Measurements from ENCODE around the gene GFRA4.
"Not testable (repeated sequence)": the region's sequence is repeated elsewhere in the genome, so short reads cannot be mapped to it uniquely, and the experiment has no call there.

GFRA4 gene

DNA sequence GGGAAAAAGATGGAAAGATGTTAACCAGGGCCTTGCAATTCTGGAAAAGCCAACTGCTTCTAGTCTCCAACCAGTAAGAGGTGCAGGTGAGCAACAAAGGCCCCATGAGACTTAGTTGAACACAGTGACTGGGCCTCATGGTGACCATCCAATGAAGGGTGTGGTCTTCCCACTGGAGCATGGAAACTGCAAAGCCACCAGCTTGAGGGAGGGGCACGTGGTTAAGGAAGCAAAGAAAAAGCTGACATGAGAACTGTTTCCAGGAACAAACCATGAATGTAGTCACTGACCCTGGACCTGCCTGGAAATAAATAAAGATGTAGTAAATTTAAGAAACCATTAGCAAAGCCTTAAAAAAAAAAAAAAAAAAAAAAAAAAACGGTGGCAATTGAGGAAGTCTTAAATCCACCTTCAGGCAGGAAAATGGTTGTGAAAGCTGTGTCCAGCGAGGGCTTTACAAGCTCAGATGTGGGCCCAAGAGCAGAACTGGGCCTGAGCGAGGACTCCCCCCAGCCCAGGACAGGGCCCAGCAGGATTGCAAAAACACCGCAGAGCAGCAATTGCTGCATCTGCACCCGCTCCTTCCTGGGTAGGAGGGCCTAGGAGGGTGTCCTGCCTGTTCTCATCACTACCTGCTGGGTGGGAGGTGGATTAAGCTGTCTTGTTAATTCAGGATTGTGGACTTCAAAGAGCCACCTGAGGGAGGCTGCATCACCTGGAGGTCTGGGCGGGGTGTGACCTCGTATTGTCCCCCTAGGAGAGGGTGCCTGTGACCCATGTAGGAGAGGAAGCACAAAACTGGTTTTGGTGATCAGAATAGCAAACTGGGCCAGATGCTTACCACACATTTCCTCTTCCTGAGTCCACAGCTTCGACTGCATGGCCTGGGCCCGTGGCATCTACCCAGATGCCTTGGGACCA is 10.3 kb downstream of the GFRA4 start:
- peak; percentile 26 to 71 for DNase-seq

GRCh38 chr20:3652221-3652620 is 11.0 kb downstream of the GFRA4 start:
- DNase-seq: peak; percentile 19 to 35

- peak; percentile 54 to 81 for DNase-seq
These were observed 11.8 kb downstream of the GFRA4 start for GRCh38 chr20:3651204-3651962.

DNA sequence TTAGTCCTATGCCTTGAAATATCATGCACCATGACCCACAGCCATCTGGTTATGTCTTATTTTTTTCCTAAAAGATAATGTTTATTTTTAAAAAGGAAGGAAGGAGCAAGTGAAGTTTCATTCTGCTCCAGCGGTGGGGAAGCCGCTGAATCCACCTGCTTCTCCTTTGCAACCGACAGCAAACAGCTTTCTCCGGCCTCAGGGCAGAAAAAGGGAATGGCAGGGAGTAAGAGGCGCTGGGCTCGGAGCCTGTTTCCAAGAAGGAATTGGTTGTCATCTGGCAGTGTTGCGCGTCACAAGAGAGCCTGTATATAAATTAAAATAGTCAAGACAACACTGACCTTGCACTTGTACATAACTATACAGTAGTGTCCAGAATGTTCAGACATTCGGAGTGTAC is 14.2 kb downstream of the GFRA4 start:
- DNase-seq: peak; percentile 36 to 69

- DNase-seq: no peak
These were observed 15.7 kb downstream of the GFRA4 start for GRCh38 chr20:3647473-3647872.

GRCh38 chr20:3646651-3647050 is 16.5 kb downstream of the GFRA4 start:
- DNase-seq: peak in 1 of 2 experiments; percentile 37

- DNase-seq: no peak
These were observed 17.1 kb downstream of the GFRA4 start for GRCh38 chr20:3646067-3646440.

DNA sequence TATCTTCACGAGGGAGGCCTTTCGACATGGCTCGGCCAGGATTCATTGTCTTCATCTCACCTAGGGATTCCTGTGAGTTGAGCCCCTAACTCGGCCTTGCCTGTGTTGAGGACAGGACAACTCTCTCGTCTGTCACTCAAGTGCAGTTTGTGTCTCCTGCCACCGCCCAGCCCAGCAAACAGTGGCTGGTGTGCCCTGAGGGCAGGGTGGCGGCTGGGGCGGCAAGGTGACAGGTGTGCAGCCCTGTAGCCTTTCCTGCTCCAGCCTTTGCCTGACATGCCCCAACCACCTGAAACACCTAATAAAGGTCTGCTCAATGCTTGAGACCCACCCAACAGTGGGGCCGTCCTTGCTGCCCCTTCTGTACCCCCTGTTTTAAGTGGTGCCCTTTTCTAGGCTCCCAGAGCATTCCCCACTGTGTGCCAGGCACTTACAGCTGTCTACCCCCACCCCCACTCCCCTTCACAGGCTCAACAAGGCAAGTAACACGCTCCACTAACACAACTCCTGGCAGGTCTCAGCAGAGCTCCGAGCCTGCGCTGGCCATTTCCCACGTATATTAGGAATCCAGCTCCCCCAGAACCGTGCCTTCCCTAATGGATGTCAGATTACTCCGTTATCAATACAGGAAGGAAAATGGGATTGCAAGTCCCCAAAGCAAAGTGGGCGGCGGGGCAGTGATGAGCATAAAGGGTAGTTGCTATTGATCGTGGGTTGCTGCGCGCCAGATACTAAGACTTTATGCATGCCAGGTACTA is 17.7 kb downstream of the GFRA4 start:
- DNase-seq: peak in 1 of 2 experiments; percentile 54

DNA sequence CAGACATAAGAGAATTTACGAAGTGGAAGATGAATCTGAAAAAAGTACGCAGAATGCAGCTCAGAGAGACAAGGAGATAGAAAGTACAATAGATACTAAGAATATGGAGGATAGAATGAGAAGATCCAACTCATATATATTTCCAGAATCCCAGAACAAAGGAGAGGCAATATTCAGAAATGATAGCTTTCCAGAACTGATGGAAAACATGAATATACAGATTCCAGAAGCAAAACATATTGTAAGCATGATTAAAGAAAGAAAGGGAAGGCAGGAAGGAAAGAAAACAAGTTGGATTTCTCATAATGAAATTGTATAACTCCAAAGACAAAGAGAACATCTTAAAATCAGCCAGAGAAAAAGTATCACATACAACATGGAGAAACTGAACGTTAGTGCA is 22.9 kb downstream of the GFRA4 start:
- DNase-seq: no peak

DNA sequence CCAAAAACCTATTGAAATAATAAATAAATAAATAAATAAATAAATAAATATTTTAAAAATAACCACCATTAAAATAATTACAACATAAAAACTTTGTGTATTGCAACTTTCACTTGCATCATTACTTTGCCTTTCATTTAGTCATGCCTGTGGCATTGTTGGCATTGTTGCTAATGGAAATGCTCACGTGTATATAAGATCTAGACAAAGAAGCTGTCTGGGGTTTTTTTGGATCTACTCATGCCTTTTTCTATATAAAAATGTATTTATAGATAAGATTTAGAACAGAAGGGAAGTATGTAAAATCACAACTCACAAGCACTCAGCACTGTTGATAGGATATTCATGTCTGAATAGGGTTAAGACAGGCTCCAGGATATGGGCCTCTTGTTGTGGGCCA is 27.9 kb downstream of the GFRA4 start:
- DNase-seq: no peak

DNA sequence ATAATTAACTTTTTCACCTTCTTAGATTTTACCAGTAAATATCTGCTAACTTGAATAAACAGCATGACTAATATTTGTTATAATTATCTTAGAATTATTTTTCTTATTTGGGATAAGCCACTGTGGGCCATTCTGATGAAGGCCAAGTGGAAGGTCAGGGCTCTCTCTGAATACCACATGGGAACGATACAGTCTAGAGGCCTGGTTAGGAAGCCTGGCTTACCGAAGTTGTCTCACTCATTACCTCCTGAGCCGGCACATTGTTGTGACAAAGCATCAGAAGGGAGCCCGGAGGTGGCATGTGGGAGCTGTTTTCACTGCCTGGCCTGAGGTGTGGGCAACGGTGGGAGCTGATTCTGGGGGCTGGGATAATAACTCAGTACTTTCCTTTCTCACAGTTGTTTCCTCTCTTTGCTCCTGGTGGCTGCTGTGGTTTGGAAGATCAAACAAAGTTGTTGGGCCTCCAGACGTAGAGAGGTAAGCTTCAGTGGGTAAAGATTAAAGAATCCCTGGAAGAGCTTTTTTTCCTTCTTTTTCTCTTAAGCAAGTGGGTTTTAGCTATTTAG is 29.2 kb downstream of the GFRA4 start:
- no peak for DNase-seq

GRCh38 chr20:3632311-3633004 is 30.7 kb downstream of the GFRA4 start:
- DNase-seq: no peak

DNA sequence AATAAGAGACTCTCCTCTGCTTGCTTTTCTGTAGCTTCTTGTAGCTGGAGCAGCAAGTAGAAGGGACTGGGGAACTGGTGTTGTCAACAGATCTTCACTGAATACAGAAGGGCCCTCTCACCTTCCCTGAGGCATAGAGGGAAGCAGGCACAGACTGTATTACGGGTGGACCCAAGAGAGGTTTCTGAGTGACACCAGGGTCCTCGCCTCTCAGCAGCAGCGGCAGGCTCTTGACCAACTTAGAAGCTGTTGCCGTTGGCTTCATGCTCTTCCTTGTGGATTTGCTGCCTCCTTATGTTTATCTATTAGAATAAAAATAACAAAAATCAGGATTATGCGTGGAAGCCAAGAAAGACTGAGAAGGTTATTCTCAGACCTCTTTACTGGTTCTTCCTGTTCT is 31.7 kb downstream of the GFRA4 start:
- DNase-seq: no peak

DNA sequence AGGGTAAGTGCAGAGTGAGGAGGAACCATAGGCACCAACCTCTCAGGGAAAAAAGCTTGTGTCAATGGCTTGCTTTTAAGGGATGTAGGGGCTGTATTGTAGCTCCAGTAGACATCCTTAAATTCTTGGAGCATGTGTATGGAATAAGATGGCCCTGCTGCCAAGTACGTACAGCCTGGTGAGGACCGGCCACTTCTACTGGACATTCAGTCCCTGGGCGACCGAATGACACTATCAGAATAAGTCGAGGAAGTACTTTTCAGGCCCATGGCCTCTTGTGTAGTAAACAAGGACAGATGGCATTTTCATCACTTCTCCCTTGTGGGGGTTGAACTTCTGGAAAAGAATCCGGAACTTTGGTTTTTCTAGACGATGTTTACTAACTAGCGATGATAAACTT is 32.8 kb downstream of the GFRA4 start:
- DNase-seq: no peak

DNA sequence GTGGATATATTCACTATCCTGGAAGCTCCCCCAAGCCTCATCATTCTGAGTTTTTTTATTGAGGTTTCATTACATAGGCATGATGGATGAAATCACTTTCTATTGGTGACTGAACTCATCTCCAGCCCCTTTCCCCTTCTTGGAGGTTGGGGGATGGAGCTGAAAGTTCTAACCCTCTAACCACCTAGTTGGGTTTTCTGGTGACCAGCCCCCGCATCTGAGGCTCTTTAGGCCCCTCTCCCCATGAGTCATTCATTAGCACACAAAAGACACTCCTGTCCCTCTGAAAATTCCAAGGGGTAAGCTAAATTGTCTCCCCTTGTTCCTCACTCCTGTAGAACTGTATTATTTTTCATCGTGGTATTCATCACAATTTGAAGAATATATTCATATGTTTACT is 33.3 kb downstream of the GFRA4 start:
- DNase-seq: no peak

DNA sequence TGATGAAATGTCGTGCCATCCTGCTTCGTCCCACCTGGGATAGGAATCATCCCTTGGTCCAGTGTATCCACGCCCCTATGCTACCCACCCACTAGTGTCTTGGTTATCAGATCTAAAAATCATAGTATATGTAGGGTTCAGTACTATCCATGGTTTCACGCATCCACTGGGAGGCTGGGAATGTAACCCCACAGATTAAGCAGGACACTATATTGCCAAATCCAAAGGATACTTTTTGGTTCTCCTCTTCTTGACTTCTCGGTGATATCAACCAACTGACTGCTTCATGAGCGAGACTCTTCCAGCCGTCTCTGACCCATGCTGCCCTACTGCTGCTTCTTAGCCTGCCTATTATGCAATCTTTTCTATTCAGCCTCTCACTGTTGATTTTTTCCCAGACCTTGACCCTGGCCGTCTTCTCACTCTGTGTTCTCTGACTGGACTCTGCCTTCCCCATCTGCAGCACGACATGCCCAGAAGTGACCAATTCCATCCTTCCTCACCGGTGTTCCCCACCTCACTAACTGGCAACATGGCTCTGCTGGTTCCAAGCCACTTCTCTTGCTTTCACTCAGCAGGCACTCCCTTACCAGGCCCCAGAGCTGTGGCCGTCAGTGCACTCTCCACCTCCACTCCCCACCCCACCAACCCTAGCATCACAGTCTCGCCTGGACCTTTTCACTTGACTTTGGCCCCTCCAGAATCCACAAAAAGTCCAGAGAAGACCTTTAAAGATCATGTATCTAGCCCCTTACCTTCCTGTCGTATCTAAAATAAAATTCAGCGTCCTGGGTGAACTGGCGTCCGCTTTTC is 34.5 kb downstream of the GFRA4 start:
- no peak for DNase-seq

- no peak for DNase-seq
These were observed 35.7 kb downstream of the GFRA4 start for GRCh38 chr20:3627476-3627875.

DNA sequence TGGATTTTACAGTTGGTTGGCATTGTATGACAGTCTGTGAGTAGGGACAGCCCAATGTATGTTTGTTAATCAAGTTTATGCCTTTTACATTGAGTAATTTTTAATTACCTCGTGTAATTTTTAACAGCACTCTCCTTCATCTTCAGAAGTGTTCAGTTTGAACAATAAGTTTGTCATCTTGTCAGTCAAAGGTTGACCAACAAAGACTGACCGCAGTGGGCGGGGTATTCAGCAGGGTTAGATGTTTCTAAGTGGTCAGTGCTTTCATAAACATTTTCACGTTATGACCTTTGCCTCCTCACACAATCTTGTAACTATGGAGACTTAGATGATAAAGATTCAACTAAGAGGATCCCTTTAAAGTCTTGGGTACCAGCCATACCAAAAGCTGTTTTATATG is 40.8 kb downstream of the GFRA4 start:
- DNase-seq: no peak

DNA sequence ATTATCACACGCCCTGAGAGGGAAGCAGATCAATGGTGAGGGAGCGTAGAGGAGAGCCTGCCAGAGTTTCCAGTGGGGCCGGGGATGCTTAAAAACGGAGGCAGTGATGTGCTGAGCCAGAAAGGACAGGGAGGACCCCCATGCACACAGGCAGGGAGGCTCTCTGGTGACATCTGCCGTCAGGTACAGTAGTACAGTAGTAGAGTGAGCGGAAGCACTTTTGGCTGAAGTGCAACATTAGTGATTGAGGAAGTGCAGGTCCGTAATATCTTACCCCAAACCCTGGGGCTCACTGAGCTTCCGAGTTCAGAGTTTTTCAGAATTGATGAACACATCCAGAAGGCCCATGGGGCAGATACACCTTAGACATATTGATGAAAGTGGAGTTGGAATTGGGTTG is 42.1 kb downstream of the GFRA4 start:
- no peak for DNase-seq

- no peak for DNase-seq
These were observed 46.9 kb downstream of the GFRA4 start for GRCh38 chr20:3616250-3616649.

DNA sequence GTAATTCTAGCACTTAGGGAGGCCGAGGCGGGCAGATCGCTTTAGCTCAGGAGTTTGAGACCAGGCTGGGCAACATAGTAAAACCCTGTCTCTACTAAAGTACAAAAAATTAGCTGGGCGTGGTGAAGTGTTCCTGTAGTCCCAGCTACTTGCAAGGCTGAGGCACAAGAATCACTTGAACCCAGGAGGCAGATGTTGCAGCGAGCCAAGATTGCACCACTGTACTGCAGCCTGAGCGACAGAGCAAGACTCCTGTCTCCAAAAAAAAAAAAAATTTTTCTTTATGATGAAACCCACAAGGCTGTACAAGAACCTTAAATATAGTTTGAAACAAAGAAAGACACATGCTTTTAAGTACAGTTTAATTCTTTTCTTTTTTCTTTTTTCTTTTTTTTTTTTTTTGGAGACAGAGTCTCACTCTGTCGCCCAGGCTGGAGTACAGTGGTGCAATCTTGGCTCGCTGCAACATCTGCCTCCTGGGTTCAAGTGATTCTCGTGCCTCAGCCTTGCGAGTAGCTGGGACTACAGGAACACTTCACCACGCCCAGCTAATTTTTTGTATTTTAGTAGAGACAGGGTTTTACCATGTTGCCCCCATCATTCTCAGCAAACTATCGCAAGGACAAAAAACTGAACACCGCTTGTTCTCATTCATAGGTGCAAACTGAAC is 47.9 kb downstream of the GFRA4 start:
- not testable (repeated sequence) for DNase-seq

Measured in NCI-H526 (cell line).